Hair follicle dermal papilla cell (primary cell): ENCODE measurements around the gene C15orf39. TPM values are rescaled to one million over a fixed set of nuclear protein-coding genes. Genes with fewer than 3 reads are reported as not detected.

Source experiments
- small RNA-seq: library from RNA; depleted of rRNA; stranded (forward); fragments of <200 nt; gene quantifications from one replicate; pipeline ENCODE3, GENCODE V24; 2012
- total RNA-seq: library from RNA; depleted of rRNA; stranded (reverse); fragments of >200 nt; gene quantifications from 2 replicates; pipeline ENCODE4 v1.2.3, GENCODE V29; 2012

The C15orf39 gene
- 7.0 and 11.5 TPM in 2 replicates for total RNA-seq

DNA sequence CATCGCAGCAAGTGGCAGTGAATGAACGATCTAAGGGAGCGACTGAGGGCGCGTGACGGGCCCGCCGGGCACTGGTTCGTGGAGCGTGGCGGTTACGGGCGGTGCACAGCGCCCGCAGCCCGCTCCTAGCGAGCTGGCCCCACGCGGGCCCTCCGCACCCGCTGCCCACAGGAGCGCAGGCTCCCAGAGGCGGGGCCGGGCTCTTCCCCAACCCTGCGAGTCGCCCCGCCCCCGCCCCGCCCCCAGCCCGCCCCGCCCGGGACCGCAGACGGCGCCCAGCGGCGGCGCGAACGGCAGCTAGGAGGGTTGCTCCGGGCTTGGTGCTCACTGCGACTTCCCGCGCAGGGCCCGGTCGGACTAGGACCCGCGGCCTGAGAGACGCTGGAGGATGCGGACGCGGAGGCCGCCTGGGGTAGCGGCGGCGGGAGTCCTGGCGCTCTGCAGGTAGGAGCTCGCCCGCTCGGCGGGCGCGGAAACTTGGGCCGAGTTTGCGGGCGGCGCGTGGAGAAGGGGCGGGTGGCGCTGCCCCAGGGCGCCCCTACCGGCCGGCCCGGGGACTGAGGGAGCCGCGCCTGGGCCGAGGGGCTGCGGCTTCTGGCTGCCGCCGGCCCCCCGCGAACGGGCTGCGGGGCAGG lies at the start of gene C15orf39:
Gene C15orf39 (plus strand): TSS at position 267 of the 635 bp plus-strand sequence. CDS start 4,167 bp downstream, outside the sequence.

DNA sequence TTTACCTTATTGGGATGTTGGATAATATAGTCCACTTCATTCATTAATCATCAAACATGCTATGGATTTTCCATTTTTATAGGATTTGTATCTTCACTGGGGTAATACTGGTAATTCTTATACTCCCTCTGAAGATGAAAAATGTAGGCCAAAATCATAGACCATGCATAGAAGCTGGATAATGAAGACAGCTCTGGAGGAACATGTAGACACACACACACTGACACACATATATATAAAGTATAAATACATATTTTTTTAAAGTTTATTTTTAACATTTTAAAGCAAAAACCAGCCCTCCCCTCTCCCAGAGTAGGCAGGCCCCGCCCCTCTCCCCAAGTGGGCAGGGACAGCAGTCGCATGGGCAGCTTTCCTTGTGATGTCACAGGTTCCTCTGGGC lies 56.4 kb downstream of the C15orf39 start, which contains the start of gene GOLGA6C:
Gene GOLGA6C (plus strand): TSS at position 301 of the 400 bp plus-strand sequence. CDS start 265 bp downstream, outside the sequence.

Small RNA genes within 50 kb of the gene (small RNA-seq; reads per million reads assigned to genes)
- not detected for gene AC068338.1

Other genes starting within 250 kb of the C15orf39 start
- 7.4 and 9.9 TPM in 2 replicates for gene RPP25, start 245.1 kb upstream of the C15orf39 start, total RNA-seq
- gene SCAMP5, start 206.3 kb upstream of the C15orf39 start, total RNA-seq: 1.5 and 7.7 TPM in 2 replicates
- gene PPCDC, start 178.3 kb upstream of the C15orf39 start, total RNA-seq: 6.2 and 11.1 TPM in 2 replicates
- gene GOLGA6C, start 56.5 kb downstream of the C15orf39 start, total RNA-seq: not detected in 2 replicates
- under 0.01 TPM in 1 of 2 replicates, not detected in the other for gene GOLGA6D, start 81.0 kb downstream of the C15orf39 start, total RNA-seq
- gene COMMD4, start 134.2 kb downstream of the C15orf39 start, total RNA-seq: 47.5 and 56.5 TPM in 2 replicates
- 6.4 and 8.1 TPM in 2 replicates for gene NEIL1, start 145.2 kb downstream of the C15orf39 start, total RNA-seq
- gene MAN2C1, start 166.7 kb downstream of the C15orf39 start, total RNA-seq: 122 and 141 TPM in 2 replicates
- 39.1 and 56.3 TPM in 2 replicates for gene SIN3A, start 249.8 kb downstream of the C15orf39 start, total RNA-seq